ES-I3 (cell line): Measurements from ENCODE around the gene PCDH20.

ENCODE experiments used
- H3K36me3 ChIP-seq: 2 replicates; pipeline ENCODE4 v1.6.1; 2013; ENCODE audit warnings: mild to moderate bottlenecking, low read length, control low read depth, moderate library complexity; ENCODE audit not compliant: insufficient read depth
- H3K4me1 ChIP-seq: 2 replicates; pipeline ENCODE4 v1.6.1; 2013; ENCODE audit warnings: mild to moderate bottlenecking, control low read depth, low read length; ENCODE audit not compliant: insufficient read depth
- H3K9ac ChIP-seq: 2 replicates; pipeline ENCODE4 v1.6.1; 2013; ENCODE audit warnings: low read depth, mild to moderate bottlenecking, low read length, moderate library complexity
- H3K9me3 ChIP-seq: 2 replicates; pipeline ENCODE4 v1.6.1; 2013; ENCODE audit warnings: mild to moderate bottlenecking, low read length, moderate library complexity; ENCODE audit not compliant: control insufficient read depth, insufficient read depth

The PCDH20 gene, protein sequence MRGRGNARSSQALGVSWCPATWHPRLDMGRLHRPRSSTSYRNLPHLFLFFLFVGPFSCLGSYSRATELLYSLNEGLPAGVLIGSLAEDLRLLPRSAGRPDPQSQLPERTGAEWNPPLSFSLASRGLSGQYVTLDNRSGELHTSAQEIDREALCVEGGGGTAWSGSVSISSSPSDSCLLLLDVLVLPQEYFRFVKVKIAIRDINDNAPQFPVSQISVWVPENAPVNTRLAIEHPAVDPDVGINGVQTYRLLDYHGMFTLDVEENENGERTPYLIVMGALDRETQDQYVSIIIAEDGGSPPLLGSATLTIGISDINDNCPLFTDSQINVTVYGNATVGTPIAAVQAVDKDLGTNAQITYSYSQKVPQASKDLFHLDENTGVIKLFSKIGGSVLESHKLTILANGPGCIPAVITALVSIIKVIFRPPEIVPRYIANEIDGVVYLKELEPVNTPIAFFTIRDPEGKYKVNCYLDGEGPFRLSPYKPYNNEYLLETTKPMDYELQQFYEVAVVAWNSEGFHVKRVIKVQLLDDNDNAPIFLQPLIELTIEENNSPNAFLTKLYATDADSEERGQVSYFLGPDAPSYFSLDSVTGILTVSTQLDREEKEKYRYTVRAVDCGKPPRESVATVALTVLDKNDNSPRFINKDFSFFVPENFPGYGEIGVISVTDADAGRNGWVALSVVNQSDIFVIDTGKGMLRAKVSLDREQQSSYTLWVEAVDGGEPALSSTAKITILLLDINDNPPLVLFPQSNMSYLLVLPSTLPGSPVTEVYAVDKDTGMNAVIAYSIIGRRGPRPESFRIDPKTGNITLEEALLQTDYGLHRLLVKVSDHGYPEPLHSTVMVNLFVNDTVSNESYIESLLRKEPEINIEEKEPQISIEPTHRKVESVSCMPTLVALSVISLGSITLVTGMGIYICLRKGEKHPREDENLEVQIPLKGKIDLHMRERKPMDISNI

DNA sequence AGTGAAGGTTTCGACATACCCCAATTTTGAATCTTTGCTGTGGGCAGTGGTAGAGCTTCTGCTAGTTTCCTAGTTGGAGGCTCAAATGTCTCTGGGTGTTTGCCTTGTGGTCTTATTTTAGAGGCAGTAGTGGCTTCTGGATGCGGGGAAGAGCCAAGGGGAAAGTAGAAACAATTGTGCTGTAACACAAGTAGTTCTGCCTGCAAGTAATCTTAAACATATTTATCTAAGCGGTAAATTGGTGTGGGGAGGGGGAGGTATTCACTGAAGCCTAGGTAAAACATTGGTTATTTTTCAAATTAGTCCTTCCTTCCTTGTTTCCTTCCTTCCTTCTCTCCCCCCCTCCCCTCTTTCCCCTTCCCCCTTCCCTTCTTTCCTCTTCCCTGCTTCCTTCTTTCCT, at the start of gene PCDH20:
Gene PCDH20, minus strand, starts transcription at position 101 of the 400 bp plus-strand sequence. CDS start 691 bp downstream, outside the sequence.
- no peaks in the 10 kb centered on the region for H3K9me3 ChIP-seq
- H3K9ac ChIP-seq: peak within 1 kb of the TSS; percentile 51
- H3K4me1 ChIP-seq: no peaks in the 10 kb centered on the region
- no peaks in the 10 kb centered on the region for H3K36me3 ChIP-seq

DNA sequence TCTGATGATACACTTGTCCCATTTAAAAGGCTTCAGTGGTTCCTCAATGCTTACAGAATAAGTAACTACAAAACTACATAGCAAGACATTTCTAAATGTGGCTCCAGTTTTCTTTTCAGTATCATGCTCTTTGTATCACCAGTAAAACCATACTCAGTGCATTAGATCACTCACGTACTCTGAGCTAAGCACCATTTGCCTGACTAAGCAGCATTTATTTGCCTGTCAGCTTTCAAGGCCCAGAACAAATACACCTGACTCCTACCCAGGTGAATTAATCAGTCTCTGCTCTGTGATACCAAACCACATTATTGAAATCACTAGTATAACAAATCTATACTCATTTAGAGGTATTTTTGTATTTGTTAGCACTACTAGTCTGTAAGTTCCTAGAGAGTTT, 47.4 kb upstream of the PCDH20 start:
- H3K9ac ChIP-seq: no peak overlapping the region
- no peaks in the 10 kb centered on the region for H3K36me3 ChIP-seq

DNA sequence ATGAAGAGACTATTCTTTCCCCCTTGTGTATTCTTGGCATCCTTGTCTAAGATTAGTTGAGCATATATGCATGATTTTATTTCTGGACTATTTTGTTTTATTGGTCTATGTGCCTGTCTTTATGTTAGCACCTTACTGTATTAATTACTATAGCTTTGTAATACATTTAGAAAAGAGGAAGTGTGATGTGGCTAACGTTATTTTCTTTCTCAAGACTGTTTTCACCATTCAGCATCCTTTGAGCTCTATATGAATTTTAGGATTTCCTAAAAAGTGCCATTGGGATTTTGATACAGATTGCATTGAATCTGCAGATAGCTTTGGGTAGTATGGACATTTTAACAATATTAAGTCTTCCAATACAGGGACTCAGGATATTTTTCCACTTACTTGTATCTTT, 37.5 kb upstream of the PCDH20 start:
- Histone ChIP-seq H3K9ac (no peak overlapping the region), H3K9me3 (no peaks in the 10 kb centered on the region), H3K4me1 (no peaks in the 10 kb centered on the region), H3K36me3 (no peaks in the 10 kb centered on the region)

More for the DNA sequence above, 47.4 kb upstream of the PCDH20 start:
- Histone ChIP-seq H3K4me1 (no peaks in the 10 kb centered on the region), H3K9me3 (no peaks in the 10 kb centered on the region; the same call in 1 of the 2 replicates)

DNA sequence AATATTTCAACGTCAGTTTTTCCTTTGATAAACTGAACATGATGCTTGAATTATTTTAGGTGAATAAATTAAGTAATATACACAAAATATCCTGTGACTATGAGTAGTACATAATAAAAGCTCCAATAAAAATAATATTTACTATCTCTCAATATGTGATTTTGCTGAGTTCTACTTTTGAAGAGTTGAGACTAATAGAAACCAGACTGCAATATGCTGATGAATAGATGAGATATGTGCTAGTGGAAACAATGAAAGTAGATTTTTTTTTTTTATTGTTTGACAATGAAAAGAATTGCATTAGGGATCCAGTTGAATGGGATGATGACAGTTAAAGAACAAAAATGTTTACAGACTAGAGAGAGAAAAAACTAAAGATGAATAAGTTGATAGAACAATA, 16.4 kb upstream of the PCDH20 start:
- H3K36me3 ChIP-seq: no peaks in the 10 kb centered on the region
- no peaks in the 10 kb centered on the region for H3K9me3 ChIP-seq
- H3K9ac ChIP-seq: no peak overlapping the region
- no peaks in the 10 kb centered on the region; the same call in 1 of the 2 replicates for H3K4me1 ChIP-seq

DNA sequence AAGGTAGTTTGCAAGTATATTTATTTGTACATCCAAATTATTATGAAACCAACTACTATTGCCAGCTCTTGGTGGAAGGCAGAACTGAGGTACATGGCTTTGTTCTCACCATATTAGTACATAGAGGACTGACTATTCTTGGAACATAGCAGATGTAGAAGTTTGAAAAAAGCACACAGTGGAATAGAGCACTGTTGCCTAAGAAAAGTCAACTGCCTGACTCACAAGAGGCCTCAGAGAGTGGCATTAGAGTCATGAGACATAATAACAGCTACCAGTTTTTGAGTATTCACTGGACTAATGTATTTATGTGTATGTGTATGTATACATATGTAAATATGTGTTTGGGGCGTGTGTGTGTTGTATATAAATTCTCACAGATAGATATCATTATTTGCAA, 8.3 kb upstream of the PCDH20 start:
- Histone ChIP-seq H3K9me3 (no peaks in the 10 kb centered on the region), H3K9ac (no peak overlapping the region), H3K4me1 (no peaks in the 10 kb centered on the region), H3K36me3 (no peaks in the 10 kb centered on the region)

DNA sequence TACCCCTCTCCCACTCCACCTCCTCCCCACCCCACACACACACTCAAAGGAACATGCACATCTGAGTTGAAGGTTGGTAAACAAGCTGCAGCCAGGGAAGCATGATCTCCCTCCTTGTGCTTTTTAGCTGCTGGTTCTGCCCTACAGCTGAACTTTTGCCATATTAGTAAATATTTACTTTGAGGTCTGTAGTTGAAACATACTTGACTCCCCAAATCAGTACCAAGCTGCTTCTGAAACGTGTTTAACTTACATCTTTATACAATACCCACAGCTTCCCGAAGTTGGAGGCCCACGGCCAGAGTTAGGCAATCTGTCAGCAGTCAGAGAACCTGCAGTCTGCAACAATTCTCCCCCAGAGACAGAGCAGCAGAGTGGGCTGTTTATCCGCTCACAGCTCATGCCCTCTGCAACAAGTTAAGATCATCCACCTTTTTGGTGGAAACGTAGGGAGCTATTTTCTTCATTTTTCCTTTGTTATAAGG, 1.5 kb upstream of the PCDH20 start:
- no peaks in the 10 kb centered on the region for H3K4me1 ChIP-seq
- no peaks in the 10 kb centered on the region for H3K9me3 ChIP-seq
- no peak overlapping the region for H3K9ac ChIP-seq
- no peaks in the 10 kb centered on the region for H3K36me3 ChIP-seq

DNA sequence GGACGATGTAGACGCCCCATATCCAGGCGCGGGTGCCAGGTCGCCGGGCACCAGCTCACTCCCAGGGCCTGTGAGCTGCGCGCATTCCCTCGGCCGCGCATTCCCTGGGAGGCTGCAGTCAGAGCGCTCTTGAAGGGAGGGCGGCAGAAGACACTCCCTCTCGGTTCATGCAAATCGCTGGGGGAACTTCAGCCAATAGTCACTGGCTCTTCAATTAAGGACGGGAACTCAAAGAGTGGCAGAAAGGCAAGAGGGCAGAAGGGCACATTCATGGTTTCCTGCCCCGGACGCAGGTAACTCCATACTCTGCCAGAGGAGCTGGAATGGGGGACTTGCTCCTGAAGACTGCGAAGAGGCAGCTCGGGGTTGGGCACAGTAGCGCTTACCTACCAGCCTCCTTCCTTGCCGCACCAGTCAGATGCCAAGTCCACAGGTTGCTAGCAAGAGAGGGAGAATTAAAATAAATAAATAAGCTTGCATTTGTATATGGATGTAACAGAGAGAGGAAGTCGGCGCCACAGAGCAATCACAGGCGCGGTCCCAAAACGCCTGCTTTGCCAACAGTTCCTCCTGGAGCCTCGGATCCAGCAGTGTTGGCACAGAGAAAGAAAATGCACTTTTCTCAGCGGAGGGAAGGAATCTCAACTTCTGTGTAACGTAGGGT, 459 bp downstream of the PCDH20 start:
- Histone ChIP-seq H3K36me3 (no peaks in the 10 kb centered on the region), H3K4me1 (no peaks in the 10 kb centered on the region), H3K9me3 (no peaks in the 10 kb centered on the region), H3K9ac (peak overlapping the region; percentile 51)

DNA sequence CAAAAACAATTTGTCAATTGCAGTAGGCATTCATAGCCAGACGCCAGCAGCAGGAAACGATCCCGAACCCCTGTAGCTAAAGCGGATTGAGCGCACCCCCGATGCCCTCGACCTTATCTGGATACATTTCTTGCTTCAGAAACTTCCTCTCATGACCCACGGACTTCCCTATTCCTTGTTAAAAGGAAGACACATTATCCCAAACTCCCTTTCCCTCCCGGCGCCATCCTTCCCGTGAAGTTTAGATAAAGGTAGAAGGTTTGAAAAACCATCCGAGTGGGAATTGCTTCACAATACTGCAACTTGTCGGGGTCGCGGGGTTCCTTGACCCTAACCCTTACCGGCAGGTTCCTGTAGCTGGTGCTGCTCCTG, 977 bp downstream of the PCDH20 start:
- Histone ChIP-seq H3K36me3 (no peaks in the 10 kb centered on the region), H3K9me3 (no peaks in the 10 kb centered on the region), H3K4me1 (no peaks in the 10 kb centered on the region), H3K9ac (peak overlapping the region; percentile 51; the same call in 1 of the 2 replicates)

DNA sequence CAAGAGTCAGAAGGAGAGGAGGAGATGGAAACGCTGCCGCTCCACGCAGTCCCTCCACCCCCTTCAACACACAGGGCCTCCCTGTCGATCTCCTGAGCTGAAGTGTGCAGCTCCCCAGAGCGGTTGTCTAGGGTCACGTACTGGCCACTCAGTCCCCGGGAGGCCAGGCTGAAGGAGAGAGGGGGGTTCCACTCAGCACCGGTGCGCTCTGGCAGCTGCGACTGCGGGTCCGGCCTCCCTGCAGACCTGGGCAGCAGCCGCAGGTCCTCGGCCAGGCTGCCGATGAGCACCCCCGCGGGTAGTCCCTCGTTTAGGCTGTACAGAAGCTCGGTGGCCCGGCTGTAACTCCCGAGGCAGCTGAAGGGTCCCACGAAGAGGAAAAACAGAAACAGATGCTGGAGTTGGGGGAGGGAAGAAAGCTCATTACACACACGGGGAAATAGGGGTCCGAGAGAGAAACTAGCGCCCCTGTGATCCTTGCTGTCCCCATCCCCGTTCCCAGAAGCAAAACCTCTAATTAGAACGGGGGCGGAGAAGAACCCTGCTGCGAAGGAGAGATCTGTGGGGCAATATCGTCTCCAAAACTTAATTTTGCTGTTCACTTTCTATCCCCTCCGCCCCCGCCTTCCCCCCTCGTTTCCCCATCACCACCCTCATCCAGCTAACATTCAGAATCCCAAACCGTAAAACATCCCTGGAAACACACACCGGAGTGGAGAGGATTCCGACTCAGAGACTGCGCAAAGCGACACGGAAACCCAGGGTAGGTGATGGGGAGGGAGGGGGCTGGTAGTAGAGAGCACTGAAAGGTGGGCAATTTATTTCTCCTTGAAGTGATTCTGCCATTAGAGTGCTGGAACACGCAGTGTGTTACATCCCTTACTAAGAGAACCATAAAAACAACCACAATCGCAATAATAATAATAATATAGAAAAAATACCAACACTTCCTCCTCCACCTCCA, 1.8 kb downstream of the PCDH20 start:
- H3K9ac ChIP-seq: peak overlapping the region; percentile 51; the same call in 1 of the 2 replicates
- H3K4me1 ChIP-seq: no peaks in the 10 kb centered on the region
- H3K36me3 ChIP-seq: no peaks in the 10 kb centered on the region
- H3K9me3 ChIP-seq: no peaks in the 10 kb centered on the region

DNA sequence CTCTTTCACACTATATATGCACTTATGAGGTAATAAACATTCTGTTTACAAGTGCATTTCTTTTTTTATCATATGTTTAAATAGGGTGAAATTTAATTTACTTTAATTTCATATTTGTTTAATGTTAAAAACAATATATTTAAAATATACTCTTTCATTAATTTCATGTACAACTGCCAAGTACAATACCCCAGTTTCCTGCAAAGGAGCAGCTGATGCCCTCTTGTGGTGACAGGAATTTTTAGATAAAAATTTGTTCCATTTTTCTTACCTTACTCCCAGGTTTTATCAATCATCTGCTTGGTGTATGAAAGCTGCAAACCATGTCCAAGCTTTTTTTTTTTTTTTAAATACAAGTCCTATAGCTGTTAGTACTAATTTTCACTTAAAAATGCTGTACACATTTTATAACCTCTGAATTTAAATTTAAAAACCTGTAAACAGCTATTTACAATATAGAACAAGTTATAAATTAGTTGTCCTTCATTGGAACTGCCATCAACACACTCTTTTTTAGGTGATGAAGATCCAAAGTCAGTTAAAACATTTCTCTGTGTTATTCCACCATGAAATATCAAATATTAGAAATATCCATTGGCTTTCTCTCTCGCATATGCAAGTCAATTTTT, 4.9 kb downstream of the PCDH20 start:
- Histone ChIP-seq H3K36me3 (no peaks in the 10 kb centered on the region), H3K4me1 (no peaks in the 10 kb centered on the region), H3K9ac (no peak overlapping the region), H3K9me3 (no peaks in the 10 kb centered on the region)

DNA sequence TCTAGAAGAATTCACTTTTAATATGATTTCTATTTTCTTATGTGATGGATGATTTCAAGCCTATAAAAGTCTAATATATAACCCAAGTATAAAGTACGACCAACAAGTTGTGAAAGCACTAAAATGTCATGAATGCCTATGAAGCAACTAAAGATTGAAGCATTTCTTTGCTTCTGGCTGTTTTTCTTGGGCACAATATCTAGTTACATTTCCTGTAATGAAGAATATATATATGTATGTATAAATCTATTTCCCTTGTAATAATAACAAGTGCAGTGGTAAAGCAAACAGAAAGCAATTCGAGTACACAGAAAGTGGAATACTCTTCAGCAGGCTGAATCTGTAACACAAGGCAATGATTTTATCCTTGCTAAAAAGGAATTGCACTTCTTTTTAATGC, 5.4 kb downstream of the PCDH20 start:
- no peaks in the 10 kb centered on the region for H3K4me1 ChIP-seq
- no peaks in the 10 kb centered on the region for H3K9me3 ChIP-seq
- no peaks in the 10 kb centered on the region for H3K36me3 ChIP-seq
- no peak overlapping the region for H3K9ac ChIP-seq

DNA sequence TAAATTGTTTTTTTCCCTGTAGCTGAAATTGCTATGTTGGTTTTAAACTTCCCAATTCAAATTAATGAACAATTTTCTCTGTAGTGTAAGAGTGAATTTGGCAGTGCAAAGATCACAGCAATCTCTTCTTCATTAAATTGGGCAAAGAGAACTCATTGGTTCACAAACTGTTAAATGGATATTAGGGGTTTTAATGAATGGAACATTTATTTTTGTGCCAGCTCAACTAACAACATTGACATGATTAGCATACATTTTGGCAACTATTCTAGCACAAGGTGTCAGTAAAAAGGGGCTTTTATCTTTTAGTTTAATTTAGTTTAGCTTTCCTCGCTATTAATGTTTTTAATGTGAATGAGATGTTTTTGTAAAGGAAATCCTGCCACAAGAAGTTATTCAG, 7.1 kb downstream of the PCDH20 start:
- Histone ChIP-seq H3K9ac (no peak overlapping the region), H3K36me3 (no peaks in the 10 kb centered on the region), H3K4me1 (no peaks in the 10 kb centered on the region), H3K9me3 (no peaks in the 10 kb centered on the region)

DNA sequence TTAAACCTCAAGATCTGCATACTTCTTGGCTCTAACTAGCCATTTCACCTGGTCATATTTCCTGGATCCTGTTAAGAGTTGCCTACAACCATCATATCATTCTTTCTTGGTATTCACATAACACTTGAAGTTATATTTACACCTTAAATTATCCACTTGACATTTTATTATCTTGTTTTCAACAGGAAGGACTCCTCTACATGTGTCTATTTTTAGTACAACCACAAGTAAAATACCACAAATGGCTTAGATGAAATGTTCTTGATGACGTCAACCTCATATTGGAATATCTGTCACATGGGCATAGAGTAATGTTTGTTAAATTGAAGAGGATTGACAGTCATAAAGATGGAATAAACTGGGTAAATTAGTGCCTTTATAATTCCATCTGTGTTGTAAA, 9.4 kb downstream of the PCDH20 start:
- Histone ChIP-seq H3K36me3 (no peaks in the 10 kb centered on the region), H3K9me3 (no peaks in the 10 kb centered on the region), H3K4me1 (no peaks in the 10 kb centered on the region), H3K9ac (no peak overlapping the region)
